Cardiac fibroblast (primary cell): Measurements from ENCODE around the gene PCBD1.

Experiments used
- DNase-seq, 2 donors: peaks; one replicate each; pipeline versions ENCODE4 v3.0.0 to v3.0.0-alpha.2; 2010; ENCODE audit warnings: low read depth in 2 of 2
- H3K4me3 ChIP-seq, 2 donors: replicated peaks in 1 of 2; 1 replicate in 1 of 2; 2 replicates in 1 of 2; pipeline ENCODE4 v1.5.1; 2011; ENCODE audit warnings: low read depth in 2 of 2, low read length in 2 of 2, mild to moderate bottlenecking in 2 of 2, moderate library complexity in 1 of 2
- CTCF ChIP-seq: IDR thresholded peaks from one replicate; pipeline ENCODE4 v1.5.1; 2011; ENCODE audit warnings: low read depth, mild to moderate bottlenecking, low read length, inconsistent platforms

Gene PCBD1

GRCh38 chr10:70887804-70888800, at the start of gene PCBD1:
TSS of gene PCBD1 (minus strand) at chr10:70888565. CDS start at chr10:70888533, 32 bp downstream.
- H3K4me3 ChIP-seq: peak within 1 kb of the TSS; percentile 68 to 75
- peak; percentile 44 to 65 for DNase-seq
- no peak for TF ChIP-seq CTCF

GRCh38 chr10:70937661-70938060, 49.3 kb upstream of the PCBD1 start:
- TF ChIP-seq CTCF: no peak
- H3K4me3 ChIP-seq: no peak overlapping the region
- no peak for DNase-seq

GRCh38 chr10:70936111-70936510, 47.7 kb upstream of the PCBD1 start:
- no peak for DNase-seq
- H3K4me3 ChIP-seq: no peak overlapping the region
- TF ChIP-seq CTCF: no peak

- H3K4me3 ChIP-seq: no peak overlapping the region
- no peak for TF ChIP-seq CTCF
- DNase-seq: no peak
Observed at GRCh38 chr10:70935631-70936030, 47.3 kb upstream of the PCBD1 start.

- H3K4me3 ChIP-seq: no peak overlapping the region
- no peak for TF ChIP-seq CTCF
- DNase-seq: no peak
Observed at GRCh38 chr10:70935125-70935625, 46.8 kb upstream of the PCBD1 start.

GRCh38 chr10:70934701-70935100, 46.3 kb upstream of the PCBD1 start:
- no peak for TF ChIP-seq CTCF
- no peak for DNase-seq
- no peak overlapping the region for H3K4me3 ChIP-seq
